ENCODE results near the gene ABI1. TPM values are rescaled to one million over a fixed set of nuclear protein-coding genes. Genes with fewer than 3 reads are reported as not detected.

ABI1 gene
- total RNA-seq, 4 donors from 2014 or later = 28.7 to 55.3 (median 48.5) TPM

DNA sequence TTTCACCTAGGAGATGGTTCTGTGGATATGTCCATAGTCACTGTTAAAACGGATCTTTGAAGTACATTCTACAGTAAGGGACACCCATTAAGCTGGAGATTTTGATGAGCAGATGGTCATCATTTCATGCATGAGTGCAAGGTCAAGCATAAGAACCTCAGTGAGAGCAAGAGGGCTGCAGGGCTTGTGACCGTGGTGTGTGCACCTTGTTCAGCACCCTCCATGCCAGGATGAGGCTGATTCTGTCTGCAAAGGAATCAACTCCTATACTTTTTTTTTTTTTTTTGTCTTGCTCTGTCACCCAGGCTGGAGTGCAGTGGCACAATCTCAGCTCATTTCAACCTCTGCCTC is 145.6 kb downstream of the ABI1 start:
- Histone ChIP-seq H3K9me3 (no peaks in the 10 kb centered on the region), H3K36me3 (peaks cover 0 to 20% (median 0%) of the 10 kb centered on the region in 3 donors), H3K4me1 (peaks cover 0 to 22% (median 5%) of the 10 kb centered on the region in 4 donors), H3K4me3 (no peak overlapping the region), H3K27me3 (no peaks in the 10 kb centered on the region), H3K27ac (peak overlapping the region in 3 of 4 donors; percentile 45 to 80 (median 68))
- DNase-seq = no peak
- no peak for TF ChIP-seq POLR2A (IDR thresholded peaks at IDR 0.05)
- TF ChIP-seq, protein P1, sequence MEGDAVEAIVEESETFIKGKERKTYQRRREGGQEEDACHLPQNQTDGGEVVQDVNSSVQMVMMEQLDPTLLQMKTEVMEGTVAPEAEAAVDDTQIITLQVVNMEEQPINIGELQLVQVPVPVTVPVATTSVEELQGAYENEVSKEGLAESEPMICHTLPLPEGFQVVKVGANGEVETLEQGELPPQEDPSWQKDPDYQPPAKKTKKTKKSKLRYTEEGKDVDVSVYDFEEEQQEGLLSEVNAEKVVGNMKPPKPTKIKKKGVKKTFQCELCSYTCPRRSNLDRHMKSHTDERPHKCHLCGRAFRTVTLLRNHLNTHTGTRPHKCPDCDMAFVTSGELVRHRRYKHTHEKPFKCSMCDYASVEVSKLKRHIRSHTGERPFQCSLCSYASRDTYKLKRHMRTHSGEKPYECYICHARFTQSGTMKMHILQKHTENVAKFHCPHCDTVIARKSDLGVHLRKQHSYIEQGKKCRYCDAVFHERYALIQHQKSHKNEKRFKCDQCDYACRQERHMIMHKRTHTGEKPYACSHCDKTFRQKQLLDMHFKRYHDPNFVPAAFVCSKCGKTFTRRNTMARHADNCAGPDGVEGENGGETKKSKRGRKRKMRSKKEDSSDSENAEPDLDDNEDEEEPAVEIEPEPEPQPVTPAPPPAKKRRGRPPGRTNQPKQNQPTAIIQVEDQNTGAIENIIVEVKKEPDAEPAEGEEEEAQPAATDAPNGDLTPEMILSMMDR (IDR thresholded peaks at IDR 0.05) = no peak

DNA sequence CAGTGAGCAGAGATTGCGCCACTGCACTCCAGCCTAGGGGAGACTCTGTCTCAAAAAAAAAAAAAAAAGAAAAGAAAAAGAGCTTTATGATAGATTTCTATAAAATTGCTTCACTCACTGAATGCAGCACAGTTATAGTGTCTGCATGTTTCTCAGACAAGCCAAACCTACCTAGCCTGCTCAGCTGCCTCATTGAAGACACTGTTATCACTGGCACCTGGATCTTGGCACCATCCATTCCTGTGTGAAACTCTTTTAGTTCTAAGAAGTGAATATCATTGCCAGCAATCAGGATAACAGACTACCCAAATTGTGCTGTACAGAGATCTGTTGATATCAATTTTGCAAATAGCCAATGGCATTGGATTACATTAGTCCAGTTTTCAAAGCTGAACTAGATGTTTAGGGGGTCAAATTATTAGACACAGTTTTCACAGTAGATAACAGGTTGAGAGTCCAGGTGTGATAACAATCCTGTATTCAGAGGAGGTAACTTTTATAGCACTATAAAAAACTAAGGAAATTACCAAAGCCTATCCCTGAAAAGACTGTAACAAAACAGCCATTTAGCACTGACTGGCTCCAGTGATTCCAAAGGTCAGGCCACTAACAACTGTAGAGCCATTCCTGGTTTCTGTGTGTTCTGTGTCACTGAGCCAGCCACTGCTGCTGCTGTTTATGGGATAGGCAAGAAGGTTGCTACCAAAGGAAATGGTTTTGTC is 146.2 kb downstream of the ABI1 start:
- DNase-seq = peak in 2 of 3 donors; percentile 66 to 86
- TF ChIP-seq POLR2A (IDR thresholded peaks at IDR 0.05) = no peak
- TF ChIP-seq, protein P1 (IDR thresholded peaks at IDR 0.05) = no peak

GRCh38 chr10:26711324-26711723 is 149.4 kb downstream of the ABI1 start:
- DNase-seq = no peak
- no peaks in the 10 kb centered on the region for H3K27me3 ChIP-seq
- peak overlapping the region in 1 of 4 donors; percentile 60 for H3K27ac ChIP-seq
- H3K36me3 ChIP-seq = peaks cover 0 to 34% (median 0%) of the 10 kb centered on the region in 3 donors
- H3K4me1 ChIP-seq = peaks cover 0 to 17% (median 3%) of the 10 kb centered on the region in 4 donors
- TF ChIP-seq POLR2A (IDR thresholded peaks at IDR 0.05) = no peak
- TF ChIP-seq, protein P1 (IDR thresholded peaks at IDR 0.05) = no peak
- H3K9me3 ChIP-seq = no peaks in the 10 kb centered on the region
- no peak overlapping the region for H3K4me3 ChIP-seq

More for the DNA sequence above, 146.2 kb downstream of the ABI1 start:
- Histone ChIP-seq H3K9me3 (no peaks in the 10 kb centered on the region), H3K36me3 (peaks cover 0 to 22% (median 0%) of the 10 kb centered on the region in 3 donors), H3K4me3 (no peak overlapping the region), H3K27me3 (no peaks in the 10 kb centered on the region), H3K27ac (peak overlapping the region in 2 of 4 donors; percentile 68 to 86), H3K4me1 (peaks cover 0 to 22% (median 5%) of the 10 kb centered on the region in 4 donors)

DNA sequence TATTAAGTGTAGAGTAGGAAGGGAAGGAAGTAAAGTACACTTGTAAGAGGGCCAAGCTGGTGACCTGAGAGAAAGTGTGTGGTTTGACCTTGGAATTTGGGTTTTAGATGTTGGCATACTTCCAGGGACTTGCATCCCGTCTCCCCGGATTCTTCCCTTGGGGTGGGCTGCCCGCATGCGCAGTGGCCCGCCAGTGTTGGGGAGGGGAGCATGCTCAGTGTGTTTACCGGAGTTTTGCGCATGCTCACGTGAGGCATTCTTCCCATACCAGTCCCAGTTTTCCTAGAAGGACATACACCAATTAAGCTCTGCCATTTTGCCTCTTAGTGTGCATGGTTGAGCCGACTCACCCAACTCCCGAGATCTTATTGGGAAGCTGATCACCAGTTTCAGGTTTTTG is 153.8 kb downstream of the ABI1 start:
- no peaks in the 10 kb centered on the region for H3K27me3 ChIP-seq
- H3K9me3 ChIP-seq = no peaks in the 10 kb centered on the region
- no peak for DNase-seq
- no peak overlapping the region for H3K27ac ChIP-seq
- H3K4me3 ChIP-seq = no peak overlapping the region
- peaks cover 0 to 7% (median 2%) of the 10 kb centered on the region in 4 donors for H3K4me1 ChIP-seq
- peaks cover 0 to 53% (median 0%) of the 10 kb centered on the region in 3 donors for H3K36me3 ChIP-seq
- no peak for TF ChIP-seq POLR2A (IDR thresholded peaks at IDR 0.05)
- TF ChIP-seq, protein P1 (IDR thresholded peaks at IDR 0.05) = no peak

- Histone ChIP-seq H3K27ac (no peak overlapping the region), H3K36me3 (peaks cover 0 to 53% (median 0%) of the 10 kb centered on the region in 3 donors), H3K9me3 (no peaks in the 10 kb centered on the region), H3K4me3 (no peak overlapping the region), H3K27me3 (no peaks in the 10 kb centered on the region), H3K4me1 (peaks cover 0 to 10% (median 4%) of the 10 kb centered on the region in 4 donors)
- no peak for DNase-seq
- TF ChIP-seq POLR2A (IDR thresholded peaks at IDR 0.05) = no peak
- TF ChIP-seq, protein P1 (IDR thresholded peaks at IDR 0.05) = no peak
Observed at GRCh38 chr10:26706206-26706605, 154.6 kb downstream of the ABI1 start.
